ENCODE data around the gene PDE3B. TPM values are rescaled to one million over a fixed set of nuclear protein-coding genes. Genes with fewer than 3 reads are reported as not detected.
"Not testable (repeated sequence)": the region's sequence is repeated elsewhere in the genome, so short reads cannot be mapped to it uniquely, and the experiment has no call there.

PDE3B gene
- 10 to 100 TPM in 5 of 9 donors, 1 to 10 TPM in 4; 7.5 to 17.0 (median 10.4) TPM for total RNA-seq
- 1 to 10 TPM; 2.4 to 2.7 TPM for polyA plus RNA-seq
- long read RNA-seq, donor 1, full-length matches to known transcripts = 4 of 7 reads
- long read RNA-seq, donor 1, partial matches to known transcripts = 0 of 7 reads
- long read RNA-seq, donor 1, other reads (novel, unspliced or antisense) = 3 of 7 reads
- long read RNA-seq, donor 2, full-length matches to known transcripts = 5 of 9 reads
- long read RNA-seq, donor 2, partial matches to known transcripts = 2 of 9 reads
- long read RNA-seq, donor 2, other reads (novel, unspliced or antisense) = 2 of 9 reads
- long read RNA-seq, donor 3, full-length matches to known transcripts = 2 of 6 reads
- long read RNA-seq, donor 3, partial matches to known transcripts = 1 of 6 reads
- long read RNA-seq, donor 3, other reads (novel, unspliced or antisense) = 3 of 6 reads

DNA sequence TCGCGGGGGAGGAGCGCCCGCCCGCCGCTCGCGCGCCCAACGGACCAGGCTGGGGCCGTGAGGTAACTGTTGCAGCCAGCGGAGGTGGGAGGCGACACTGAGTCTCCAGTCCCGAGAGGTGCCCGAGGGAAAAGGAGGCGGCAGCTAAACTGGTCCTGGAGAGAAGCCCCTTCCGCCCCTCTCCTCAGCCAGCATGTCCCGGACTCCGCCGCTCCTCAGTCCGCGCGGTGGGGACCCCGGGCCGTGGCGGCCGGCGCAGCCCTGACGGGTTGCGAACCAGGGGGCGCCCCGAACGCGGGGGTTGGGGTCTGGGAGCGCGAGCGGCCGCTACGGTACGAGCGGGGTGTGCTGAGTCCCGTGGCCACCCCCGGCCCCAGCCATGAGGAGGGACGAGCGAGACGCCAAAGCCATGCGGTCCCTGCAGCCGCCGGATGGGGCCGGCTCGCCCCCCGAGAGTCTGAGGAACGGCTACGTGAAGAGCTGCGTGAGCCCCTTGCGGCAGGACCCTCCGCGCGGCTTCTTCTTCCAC lies at the start of gene PDE3B:
PDE3B (plus strand) TSS at position 108 of the 529 bp plus-strand sequence; CDS start at position 380, 272 bp downstream.
- peak; percentile 82 to 91 (median 87) for DNase-seq
- WGBS, 4 donors = 0 to 1% (median 0%) methylated on average over 16 to 59 of the region's 59 CpGs; no CpG with 5 or more reads in 1 of the 4 donors
- H3K27ac ChIP-seq = peak within 1 kb of the TSS; percentile 63 to 94 (median 84)
- no peaks in the 10 kb centered on the region for H3K36me3 ChIP-seq
- no peaks in the 10 kb centered on the region for H3K9me3 ChIP-seq
- H3K27me3 ChIP-seq = no peaks in the 10 kb centered on the region
- intact Hi-C loops (cut with DNase I) = loop anchor here in 9 of 10 donors (2.0 to 10.0 kb wide), 8 partner anchors 99 to 264 kb away; partner anchors contain the start of gene CYP2R1 (in 5 of the 9)
- ATAC-seq = peak; percentile 92 to 96 (median 95)
- peaks cover 0 to 34% (median 1%) of the 10 kb centered on the region in 12 donors for H3K4me1 ChIP-seq
- peak within 1 kb of the TSS; percentile 77 to 91 (median 85) for H3K4me3 ChIP-seq
- peak; percentile 32 to 48 for TF ChIP-seq POLR2A (IDR thresholded peaks at IDR 0.05)
- TF ChIP-seq CTCF (IDR thresholded peaks at IDR 0.05) = peak in 1 of 12 donors; percentile 6

- ATAC-seq; H3K27me3 ChIP-seq; H3K4me3 ChIP-seq; H3K4me1 ChIP-seq; intact Hi-C loops (cut with DNase I); H3K27ac ChIP-seq; H3K36me3 ChIP-seq; H3K9me3 ChIP-seq; DNase-seq: not testable (repeated sequence)
- WGBS, 4 donors = 57 to 71% (median 63%) methylated on average over 1 of the region's 1 CpG
Observed at GRCh38 chr11:14595261-14595660, 48.3 kb upstream of the PDE3B start.

GRCh38 chr11:14607713-14608112 lies 35.9 kb upstream of the PDE3B start:
- ATAC-seq (no peak), DNase-seq (no peak)
- no peaks in the 10 kb centered on the region for H3K27me3 ChIP-seq
- H3K36me3 ChIP-seq = peaks cover 0 to 9% (median 0%) of the 10 kb centered on the region in 9 donors
- H3K9me3 ChIP-seq = peaks cover 0 to 12% (median 2%) of the 10 kb centered on the region in 12 donors
- no peak overlapping the region for H3K27ac ChIP-seq
- peaks cover 0 to 14% (median 0%) of the 10 kb centered on the region in 12 donors for H3K4me1 ChIP-seq
- intact Hi-C loops (cut with DNase I) = no loop called here
- H3K4me3 ChIP-seq = no peak overlapping the region
- TF ChIP-seq CTCF (IDR thresholded peaks at IDR 0.05) = no peak
- TF ChIP-seq POLR2A (IDR thresholded peaks at IDR 0.05) = no peak

DNA sequence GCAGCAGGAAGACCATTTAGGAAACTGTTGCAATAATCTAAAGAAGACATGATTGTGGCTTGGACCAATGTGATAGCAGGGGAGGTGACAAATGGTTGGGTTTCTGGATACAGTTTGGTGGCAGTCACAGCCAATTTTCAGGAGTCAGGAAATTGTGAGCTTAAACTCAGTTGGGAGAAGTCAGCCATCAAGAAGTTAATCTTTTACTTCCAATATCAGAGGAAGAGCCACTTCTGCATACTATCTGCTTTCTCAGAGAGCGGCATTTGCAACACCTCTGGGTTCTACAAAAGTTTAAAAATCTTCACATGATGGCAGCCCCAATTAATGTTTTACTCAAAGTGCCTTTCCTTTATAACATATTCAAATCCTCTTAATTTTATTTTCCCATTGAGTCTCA lies 33.7 kb upstream of the PDE3B start:
- H3K4me3 ChIP-seq = no peak overlapping the region
- DNase-seq (no peak), ATAC-seq (no peak)
- TF ChIP-seq POLR2A (IDR thresholded peaks at IDR 0.05) (no peak), CTCF (IDR thresholded peaks at IDR 0.05) (no peak)
- intact Hi-C loops (cut with DNase I) = no loop called here
- H3K4me1 ChIP-seq = peaks cover 0 to 15% (median 0%) of the 10 kb centered on the region in 12 donors
- no peak overlapping the region for H3K27ac ChIP-seq
- H3K36me3 ChIP-seq = peaks cover 0 to 9% (median 0%) of the 10 kb centered on the region in 9 donors
- 94 to 100% (median 97%) methylated on average over 1 of the region's 1 CpG for WGBS, 4 donors
- no peaks in the 10 kb centered on the region for H3K27me3 ChIP-seq
- peaks cover 0 to 12% (median 2%) of the 10 kb centered on the region in 12 donors for H3K9me3 ChIP-seq

Measured in heart left ventricle (tissue), 16 donors.